ENCODE data around the gene PAX1.

DNA sequence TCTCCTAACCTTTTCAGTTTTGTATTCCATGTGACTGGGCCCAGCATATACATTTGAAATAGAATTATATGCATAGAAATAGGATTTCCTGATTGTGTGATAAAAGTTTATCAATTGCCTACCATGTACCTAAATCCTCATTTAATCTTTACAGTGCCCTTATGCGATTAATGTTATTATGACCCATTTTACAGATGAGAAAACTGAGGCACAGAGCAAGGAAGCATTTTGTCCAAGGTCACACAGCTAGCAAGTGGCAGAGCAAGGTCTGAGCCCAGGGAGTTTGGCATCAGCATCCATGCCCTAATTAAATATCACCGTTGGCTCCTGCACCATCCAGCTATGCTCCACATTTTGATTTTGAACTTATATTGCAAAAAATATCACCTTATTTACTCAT lies 28.2 kb upstream of the PAX1 start:
- TF ChIP-seq CTCF (IDR thresholded peaks at IDR 0.05): no peak
- TF ChIP-seq POLR2A (IDR thresholded peaks at IDR 0.05): no peak

All from esophagus squamous epithelium (tissue), 4 donors.